ENCODE data around the gene RNF6. TPM values are rescaled to one million over a fixed set of nuclear protein-coding genes. Genes with fewer than 3 reads are reported as not detected.

The RNF6 gene
- total and polyA plus RNA-seq, 2 donors (not counting 1 experiment from before 2014, with no cell fraction given), result 39.4 to 71.2 TPM

- TF ChIP-seq, protein P1, sequence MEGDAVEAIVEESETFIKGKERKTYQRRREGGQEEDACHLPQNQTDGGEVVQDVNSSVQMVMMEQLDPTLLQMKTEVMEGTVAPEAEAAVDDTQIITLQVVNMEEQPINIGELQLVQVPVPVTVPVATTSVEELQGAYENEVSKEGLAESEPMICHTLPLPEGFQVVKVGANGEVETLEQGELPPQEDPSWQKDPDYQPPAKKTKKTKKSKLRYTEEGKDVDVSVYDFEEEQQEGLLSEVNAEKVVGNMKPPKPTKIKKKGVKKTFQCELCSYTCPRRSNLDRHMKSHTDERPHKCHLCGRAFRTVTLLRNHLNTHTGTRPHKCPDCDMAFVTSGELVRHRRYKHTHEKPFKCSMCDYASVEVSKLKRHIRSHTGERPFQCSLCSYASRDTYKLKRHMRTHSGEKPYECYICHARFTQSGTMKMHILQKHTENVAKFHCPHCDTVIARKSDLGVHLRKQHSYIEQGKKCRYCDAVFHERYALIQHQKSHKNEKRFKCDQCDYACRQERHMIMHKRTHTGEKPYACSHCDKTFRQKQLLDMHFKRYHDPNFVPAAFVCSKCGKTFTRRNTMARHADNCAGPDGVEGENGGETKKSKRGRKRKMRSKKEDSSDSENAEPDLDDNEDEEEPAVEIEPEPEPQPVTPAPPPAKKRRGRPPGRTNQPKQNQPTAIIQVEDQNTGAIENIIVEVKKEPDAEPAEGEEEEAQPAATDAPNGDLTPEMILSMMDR (conservative IDR thresholded peaks at IDR 0.05 in 1 of 2, IDR thresholded peaks at IDR 0.05 in 1 of 2; ENCODE audit: low read depth in 1 of 2, low read length in 2 of 2), result no peak
- no peak for TF ChIP-seq EZH2 (IDR thresholded peaks at IDR 0.05; ENCODE audit: low read length, missing control alignments)
- Histone ChIP-seq H3K9ac (ENCODE audit: insufficient read depth, low read length) (no peak overlapping the region), H3K36me3 (ENCODE audit: control insufficient read depth, insufficient read depth, low read length) (no peaks in the 10 kb centered on the region), H3K4me1 (ENCODE audit: control insufficient read depth, extremely low read depth, insufficient read depth, low read length) (no peaks in the 10 kb centered on the region), H3K27ac (ENCODE audit: insufficient read depth, low read length) (no peak overlapping the region), H4K20me1 (ENCODE audit: control insufficient read depth, extremely low read depth, insufficient read depth, low read length) (no peaks in the 10 kb centered on the region), H2AFZ (ENCODE audit: low read length) (no peak overlapping the region), H3K27me3 (ENCODE audit: control insufficient read depth, insufficient read depth, low read length) (peaks cover 4% of the 10 kb centered on the region), H3K79me2 (ENCODE audit: control insufficient read depth, insufficient read depth, low read length) (no peaks in the 10 kb centered on the region), H3K4me3 (replicated peaks in 1 of 4; ENCODE audit: control extremely low read depth in 1 of 4, insufficient read depth in 1 of 4, low read depth in 3 of 4, low read length in 4 of 4) (no peak overlapping the region), H3K9me3 (ENCODE audit: control insufficient read depth, insufficient read depth, low read depth, low read length) (no peaks in the 10 kb centered on the region), H3K4me2 (ENCODE audit: extremely low read depth, insufficient read depth, low read length) (no peak overlapping the region)
- no peak for DNase-seq (ENCODE audit: low read depth in 2 of 2)
Observed at GRCh38 chr13:26229080-26229615, 7.0 kb upstream of the RNF6 start.

DNA sequence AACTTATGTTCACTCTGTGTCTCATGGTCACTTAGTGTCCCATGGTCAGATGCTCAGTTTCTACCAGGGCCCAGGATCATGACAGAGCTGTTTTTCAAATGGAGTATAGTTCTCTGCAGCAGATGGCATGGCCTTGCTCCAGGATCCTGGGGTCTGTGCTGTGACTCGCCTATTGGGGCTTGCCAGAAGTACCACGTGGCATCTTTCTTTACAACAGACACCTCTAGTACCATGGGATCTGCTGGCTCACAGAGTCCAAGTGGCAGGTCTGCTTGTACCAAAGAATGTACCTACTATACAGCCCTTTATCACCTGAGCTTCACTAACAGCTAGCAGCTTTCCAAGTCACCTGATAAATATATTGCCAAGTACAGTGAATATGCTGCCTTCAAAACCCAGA, 6.0 kb upstream of the RNF6 start:
- no peaks in the 10 kb centered on the region for H3K36me3 ChIP-seq (ENCODE audit: control insufficient read depth, insufficient read depth, low read length)
- H3K4me1 ChIP-seq (ENCODE audit: control insufficient read depth, extremely low read depth, insufficient read depth, low read length), result no peaks in the 10 kb centered on the region
- no peak overlapping the region for H3K4me3 ChIP-seq (replicated peaks in 1 of 4; ENCODE audit: control extremely low read depth in 1 of 4, insufficient read depth in 1 of 4, low read depth in 3 of 4, low read length in 4 of 4)
- no peaks in the 10 kb centered on the region for H3K9me3 ChIP-seq (ENCODE audit: control insufficient read depth, insufficient read depth, low read depth, low read length)
- H3K27ac ChIP-seq (ENCODE audit: insufficient read depth, low read length), result no peak overlapping the region
- no peaks in the 10 kb centered on the region for H4K20me1 ChIP-seq (ENCODE audit: control insufficient read depth, extremely low read depth, insufficient read depth, low read length)
- no peak for DNase-seq (ENCODE audit: low read depth in 2 of 2)
- no peaks in the 10 kb centered on the region for H3K79me2 ChIP-seq (ENCODE audit: control insufficient read depth, insufficient read depth, low read length)
- H3K27me3 ChIP-seq (ENCODE audit: control insufficient read depth, insufficient read depth, low read length), result peaks cover 4% of the 10 kb centered on the region
- H2AFZ ChIP-seq (ENCODE audit: low read length), result no peak overlapping the region
- TF ChIP-seq, protein P1 (conservative IDR thresholded peaks at IDR 0.05 in 1 of 2, IDR thresholded peaks at IDR 0.05 in 1 of 2; ENCODE audit: low read depth in 1 of 2, low read length in 2 of 2), result no peak
- no peak for TF ChIP-seq EZH2 (IDR thresholded peaks at IDR 0.05; ENCODE audit: low read length, missing control alignments)
- no peak overlapping the region for H3K9ac ChIP-seq (ENCODE audit: insufficient read depth, low read length)
- H3K4me2 ChIP-seq (ENCODE audit: extremely low read depth, insufficient read depth, low read length), result no peak overlapping the region

DNA sequence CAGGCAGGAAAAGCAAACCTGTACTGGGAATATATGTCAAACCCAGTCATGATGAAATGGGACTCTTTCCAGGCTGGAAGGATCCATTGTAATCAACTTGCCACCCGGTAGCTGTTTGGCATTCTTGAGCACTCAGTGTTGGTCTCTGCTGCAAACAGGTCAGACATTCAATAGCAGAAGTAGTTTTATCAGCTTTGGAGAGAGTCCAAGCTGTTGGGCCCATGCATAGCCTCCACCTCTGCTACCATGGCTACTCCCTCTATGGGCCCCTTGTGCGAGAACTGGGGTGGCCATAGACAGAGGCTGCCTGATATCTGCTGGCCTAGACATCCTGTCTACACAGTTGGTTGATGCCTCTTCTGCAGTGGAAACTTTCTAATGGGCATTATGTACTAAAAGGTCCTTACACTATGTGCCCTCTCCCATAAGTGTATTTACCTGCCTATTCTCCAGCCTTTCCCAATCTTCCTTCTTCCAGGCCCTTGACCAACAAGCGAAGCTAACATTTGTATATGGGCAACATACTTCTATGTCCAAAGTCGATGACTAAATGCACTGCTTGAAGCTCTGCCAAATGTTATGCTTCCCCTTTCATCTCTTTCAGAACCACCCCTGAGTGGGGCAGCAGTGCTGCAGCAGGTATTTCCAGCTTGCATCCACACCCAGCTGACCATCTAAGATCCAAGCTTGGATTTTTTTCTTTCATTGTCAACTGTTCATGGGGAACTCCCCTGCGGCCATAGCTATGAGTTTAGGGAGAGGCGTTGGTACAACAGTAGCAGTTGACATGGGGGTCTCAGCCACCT, 5.3 kb upstream of the RNF6 start:
- no peaks in the 10 kb centered on the region for H3K79me2 ChIP-seq (ENCODE audit: control insufficient read depth, insufficient read depth, low read length)
- H3K4me2 ChIP-seq (ENCODE audit: extremely low read depth, insufficient read depth, low read length), result no peak overlapping the region
- H4K20me1 ChIP-seq (ENCODE audit: control insufficient read depth, extremely low read depth, insufficient read depth, low read length), result no peaks in the 10 kb centered on the region
- H3K9me3 ChIP-seq (ENCODE audit: control insufficient read depth, insufficient read depth, low read depth, low read length), result no peaks in the 10 kb centered on the region
- H3K36me3 ChIP-seq (ENCODE audit: control insufficient read depth, insufficient read depth, low read length), result no peaks in the 10 kb centered on the region
- H3K27ac ChIP-seq (ENCODE audit: insufficient read depth, low read length), result no peak overlapping the region
- H2AFZ ChIP-seq (ENCODE audit: low read length), result no peak overlapping the region
- no peak overlapping the region for H3K4me3 ChIP-seq (replicated peaks in 1 of 4; ENCODE audit: control extremely low read depth in 1 of 4, insufficient read depth in 1 of 4, low read depth in 3 of 4, low read length in 4 of 4)
- DNase-seq (ENCODE audit: low read depth in 2 of 2), result no peak
- H3K9ac ChIP-seq (ENCODE audit: insufficient read depth, low read length), result no peak overlapping the region
- no peaks in the 10 kb centered on the region for H3K4me1 ChIP-seq (ENCODE audit: control insufficient read depth, extremely low read depth, insufficient read depth, low read length)
- TF ChIP-seq EZH2 (IDR thresholded peaks at IDR 0.05; ENCODE audit: low read length, missing control alignments), result no peak
- TF ChIP-seq, protein P1 (conservative IDR thresholded peaks at IDR 0.05 in 1 of 2, IDR thresholded peaks at IDR 0.05 in 1 of 2; ENCODE audit: low read depth in 1 of 2, low read length in 2 of 2), result no peak
- peaks cover 4% of the 10 kb centered on the region for H3K27me3 ChIP-seq (ENCODE audit: control insufficient read depth, insufficient read depth, low read length)

All from fibroblast of lung (primary cell).